CD14-positive monocyte (primary cell): ENCODE measurements around the gene LTB4R. TPM values are rescaled to one million over a fixed set of nuclear protein-coding genes. Genes with fewer than 3 reads are reported as not detected.

Experiments used
- DNase-seq, 3 donors: peaks; one replicate each; pipeline ENCODE4 v3.0.0-alpha.2; 2011 to 2022
- H2AFZ ChIP-seq: 2 replicates; pipeline ENCODE4 v1.6.0; 2012; ENCODE audit warnings: mild to moderate bottlenecking, low read depth, low read length, inconsistent platforms; ENCODE audit not compliant: insufficient read depth, poor library complexity, severe bottlenecking
- H3K27ac ChIP-seq, 2 donors: 1 replicate in 1 of 2; 2 replicates in 1 of 2; pipeline ENCODE4 v1.5.1; 2012 to 2013; ENCODE audit warnings: low read length in 2 of 2, control low read depth in 1 of 2, inconsistent platforms in 1 of 2, low read depth in 1 of 2, mild to moderate bottlenecking in 1 of 2
- H3K27me3 ChIP-seq, 2 donors: one replicate each; pipeline versions ENCODE4 v1.6.0 to v1.6.1; 2011 to 2013; ENCODE audit warnings: low read length in 2 of 2; ENCODE audit not compliant: control insufficient read depth in 2 of 2, insufficient read depth in 2 of 2
- H3K36me3 ChIP-seq, 2 donors: replicated peaks in 1 of 2; 1 replicate in 1 of 2; 2 replicates in 1 of 2; pipeline versions ENCODE4 v1.5.1 to v1.6.1; 2012 to 2013; ENCODE audit warnings: low read length in 2 of 2, control low read depth in 1 of 2, inconsistent platforms in 1 of 2, mild to moderate bottlenecking in 1 of 2; ENCODE audit not compliant: insufficient read depth in 2 of 2, control insufficient read depth in 1 of 2
- H3K4me1 ChIP-seq, 2 donors: 1 replicate in 1 of 2; 2 replicates in 1 of 2; pipeline versions ENCODE4 v1.5.1 to v1.6.1; 2012 to 2013; ENCODE audit warnings: low read length in 2 of 2, control low read depth in 1 of 2, inconsistent platforms in 1 of 2, mild to moderate bottlenecking in 1 of 2, moderate library complexity in 1 of 2; ENCODE audit not compliant: insufficient read depth in 2 of 2, control insufficient read depth in 1 of 2
- H3K4me2 ChIP-seq: replicated peaks from 2 replicates; pipeline ENCODE3; 2012; ENCODE audit warnings: low read length, moderate library complexity, mild to moderate bottlenecking; ENCODE audit not compliant: poor library complexity, severe bottlenecking; ENCODE audit errors: extremely low read depth
- H3K4me3 ChIP-seq, 3 experiments: fragments of 200-600 bp in 1 of 3; sonication (generic) in 1 of 3; replicated peaks in 1 of 3; 1 replicate in 2 of 3; 2 replicates in 1 of 3; pipeline ENCODE4 v1.5.1; 2011 to 2013; ENCODE audit warnings: low read length in 3 of 3, mild to moderate bottlenecking in 3 of 3, control low read depth in 2 of 3, low read depth in 2 of 3, inconsistent platforms in 1 of 3, moderate library complexity in 1 of 3
- H3K79me2 ChIP-seq: 2 replicates; pipeline ENCODE4 v1.6.0; 2012; ENCODE audit warnings: mild to moderate bottlenecking, control low read depth, inconsistent platforms, low read length, moderate library complexity; ENCODE audit not compliant: insufficient read depth
- H3K9ac ChIP-seq: 2 replicates; pipeline ENCODE4 v1.6.0; 2017; ENCODE audit warnings: low read length, mild to moderate bottlenecking; ENCODE audit not compliant: insufficient read depth, poor library complexity, severe bottlenecking
- H3K9me3 ChIP-seq, 2 donors: replicated peaks in 1 of 2; 1 replicate in 1 of 2; 2 replicates in 1 of 2; pipeline versions ENCODE4 v1.5.1 to v1.6.1; 2012 to 2013; ENCODE audit warnings: low read length in 2 of 2, control low read depth in 1 of 2; ENCODE audit not compliant: control insufficient read depth in 1 of 2, insufficient read depth in 1 of 2
- H4K20me1 ChIP-seq: 2 replicates; pipeline ENCODE4 v1.6.0; 2012; ENCODE audit warnings: mild to moderate bottlenecking, low read length, control low read depth, moderate library complexity; ENCODE audit not compliant: insufficient read depth
- H3K27ac Mint-ChIP-seq, 7 donors: one replicate each; pipeline ENCODE4 v1.8.0; 2020; ENCODE audit warnings: mild to moderate bottlenecking in 7 of 7, mixed read lengths in 7 of 7, moderate library complexity in 6 of 7, inconsistent platforms in 2 of 7
- H3K27me3 Mint-ChIP-seq, 3 donors: one replicate each; pipeline ENCODE4 v1.8.0; 2021 to 2022; ENCODE audit warnings: low read depth in 3 of 3, mild to moderate bottlenecking in 3 of 3, mixed read lengths in 3 of 3, moderate library complexity in 3 of 3, inconsistent platforms in 1 of 3
- H3K36me3 Mint-ChIP-seq, 2 donors: one replicate each; pipeline ENCODE4 v1.8.0; 2020; ENCODE audit warnings: mixed read lengths in 2 of 2, inconsistent platforms in 1 of 2, mild to moderate bottlenecking in 1 of 2
- H3K4me1 Mint-ChIP-seq: one replicate; pipeline ENCODE4 v1.8.0; 2020; ENCODE audit warnings: mild to moderate bottlenecking, mixed read lengths
- H3K4me3 Mint-ChIP-seq, 2 donors: one replicate each; pipeline ENCODE4 v1.8.0; 2020; ENCODE audit warnings: mild to moderate bottlenecking in 2 of 2, mixed read lengths in 2 of 2, moderate library complexity in 1 of 2
- H3K9me3 Mint-ChIP-seq, 7 donors: one replicate each; pipeline ENCODE4 v1.8.0; 2020 to 2022; ENCODE audit warnings: mixed read lengths in 7 of 7, mild to moderate bottlenecking in 6 of 7, moderate library complexity in 6 of 7, inconsistent platforms in 2 of 7
- CTCF ChIP-seq: fragments of 200-600 bp; IDR thresholded peaks from one replicate; pipeline ENCODE4 v1.8.0; 2022; ENCODE audit warnings: antibody characterized with exemption, mild to moderate bottlenecking
- WGBS: methylation state at CpG from one replicate; pipeline ENCODE4 v1.1.5; 2013; ENCODE audit warnings: missing lambda C conversion rate; ENCODE audit not compliant: insufficient coverage; 5-methylcytosine and 5-hydroxymethylcytosine counted together
- intact Hi-C, 2 donors: fragments of 100-400 bp; cut with micrococcal nuclease; formaldehyde crosslinking; loops; one replicate each; pipeline versions ENCODE4 v1.15.0 to v1.15.1; 2023
- polyA plus RNA-seq, 3 donors: library from polyadenylated mRNA; depleted of rRNA in 1 of 3; unstranded in 2 of 3; stranded (reverse) in 1 of 3; fragments of 300-500 nt in 2 of 3; fragments of >200 nt in 1 of 3; fragmentation: Illumina TruSeq in 2 of 3; gene quantifications; 1 replicate in 2 of 3; 2 replicates in 1 of 3; pipeline ENCODE4 v1.2.3, GENCODE V29; 2012 to 2021

LTB4R gene
- polyA plus RNA-seq, 3 donors = 51.5 to 98.5 (median 87.3) TPM

GRCh38 chr14:24342889-24343288 lies 31.6 kb downstream of the LTB4R start:
- Mint-ChIP-seq H3K9me3 (no peaks in the 10 kb centered on the region), H3K4me3 (no peak overlapping the region), H3K27me3 (peaks cover 0 to 5% (median 1%) of the 10 kb centered on the region in 3 donors), H3K36me3 (peaks cover 7 to 9% of the 10 kb centered on the region in 2 donors), H3K4me1 (peaks cover 38% of the 10 kb centered on the region), H3K27ac (no peak overlapping the region)
- no peak overlapping the region for H3K27ac ChIP-seq
- no peak overlapping the region for H3K4me3 ChIP-seq
- no peaks in the 10 kb centered on the region for H3K9me3 ChIP-seq
- DNase-seq = no peak
- intact Hi-C loops = no loop called here
- H2AFZ ChIP-seq = no peak overlapping the region
- peaks cover 25 to 39% of the 10 kb centered on the region in 2 donors for H3K4me1 ChIP-seq
- peaks cover 11% of the 10 kb centered on the region for H4K20me1 ChIP-seq
- H3K4me2 ChIP-seq = no peak overlapping the region
- H3K79me2 ChIP-seq = peaks cover 18% of the 10 kb centered on the region
- peaks cover 0 to 6% of the 10 kb centered on the region in 2 donors for H3K27me3 ChIP-seq
- H3K36me3 ChIP-seq = peaks cover 3 to 7% of the 10 kb centered on the region in 2 donors
- no peak for TF ChIP-seq CTCF
- no CpG with 5 or more reads among the region's 4 CpGs for WGBS
- H3K9ac ChIP-seq = no peak overlapping the region

GRCh38 chr14:24343795-24344660 lies 32.7 kb downstream of the LTB4R start:
- H3K27ac ChIP-seq = no peak overlapping the region
- H3K36me3 ChIP-seq = no peaks in the 10 kb centered on the region
- H3K9ac ChIP-seq = no peak overlapping the region
- DNase-seq = no peak
- Mint-ChIP-seq H3K36me3 (no peaks in the 10 kb centered on the region), H3K27ac (peak overlapping the region in 1 of 7 donors; percentile 45), H3K4me1 (peaks cover 27% of the 10 kb centered on the region), H3K4me3 (no peak overlapping the region), H3K27me3 (peaks cover 1 to 7% (median 6%) of the 10 kb centered on the region in 3 donors), H3K9me3 (no peaks in the 10 kb centered on the region)
- no peaks in the 10 kb centered on the region for H4K20me1 ChIP-seq
- no peak for TF ChIP-seq CTCF
- H3K27me3 ChIP-seq = peaks cover 0 to 6% of the 10 kb centered on the region in 2 donors
- H3K4me2 ChIP-seq = no peak overlapping the region
- no peaks in the 10 kb centered on the region for H3K9me3 ChIP-seq
- peaks cover 7% of the 10 kb centered on the region for H3K79me2 ChIP-seq
- intact Hi-C loops = no loop called here
- no peak overlapping the region for H3K4me3 ChIP-seq
- no CpG with 5 or more reads among the region's 7 CpGs for WGBS
- no peak overlapping the region for H2AFZ ChIP-seq
- peaks cover 15 to 28% of the 10 kb centered on the region in 2 donors for H3K4me1 ChIP-seq
